HG03060 (cell line): Measurements from ENCODE around the gene TMEM179.
"Not testable (repeated sequence)": the region's sequence is repeated elsewhere in the genome, so short reads cannot be mapped to it uniquely, and the experiment has no call there.

Experiments
- ATAC-seq: cut with Tn5 transposase; IDR thresholded peaks from one replicate; pipeline ENCODE4 v1.9.1; 2021; ENCODE audit warnings: low read depth, moderate number of reproducible peaks; ENCODE audit not compliant: unreplicated experiment

TMEM179 gene

DNA sequence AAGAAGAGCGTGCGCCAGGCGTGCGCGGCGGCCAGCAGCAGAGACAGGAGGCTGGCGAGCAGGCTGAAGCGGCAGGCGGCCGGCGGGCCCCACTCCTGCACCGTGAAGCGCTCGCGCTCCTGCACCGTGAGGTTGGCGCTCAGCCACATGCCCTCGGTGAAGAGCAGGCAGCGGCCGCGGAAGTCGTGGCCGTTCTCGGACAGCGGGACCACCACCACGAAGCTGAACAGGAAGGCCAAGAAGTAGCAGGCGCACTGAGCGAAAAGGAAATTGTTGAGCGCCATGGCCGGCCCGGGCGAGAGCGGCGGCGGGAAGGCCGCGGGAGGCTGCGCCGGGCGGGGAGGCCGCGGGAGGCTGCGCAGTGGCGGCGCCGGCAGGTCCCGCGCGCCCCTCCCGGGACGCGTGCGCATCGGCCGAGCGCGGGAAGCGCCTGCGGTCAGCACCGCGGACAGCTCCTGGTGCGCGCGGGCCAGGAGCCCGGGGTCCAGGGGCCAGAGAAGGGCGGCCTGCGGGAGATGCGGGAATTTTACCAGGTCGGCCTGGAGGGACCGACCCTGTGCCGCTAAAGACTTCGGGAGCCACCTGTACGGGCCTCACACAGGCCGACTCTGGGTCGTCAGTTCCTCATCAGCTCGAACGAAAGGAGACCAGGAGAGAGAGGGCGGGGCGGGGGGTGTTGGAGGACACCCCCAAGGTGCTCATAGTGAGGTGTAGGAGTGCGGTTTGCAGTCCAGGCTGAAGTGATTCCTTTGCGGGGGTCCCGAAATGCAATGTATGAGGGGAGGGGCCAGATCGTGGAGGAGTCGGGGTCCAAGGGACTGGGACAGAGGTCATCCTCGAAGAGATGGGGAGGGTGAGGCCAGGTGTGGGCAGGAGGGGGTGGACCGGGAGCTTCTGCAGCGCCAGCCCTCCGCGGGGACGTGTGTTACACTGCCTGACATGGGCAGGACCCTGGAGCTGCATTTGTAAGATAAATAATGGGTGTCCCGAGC is at the start of gene TMEM179:
Gene TMEM179, minus strand, starts transcription at position 315 of the 992 bp plus-strand sequence. Its CDS starts 31 bp downstream, at position 284.
- ATAC-seq: no peak

- ATAC-seq: no peak
Measured at GRCh38 chr14:104654119-104654518, 49.5 kb upstream of the TMEM179 start.

- not testable (repeated sequence) for ATAC-seq
Measured at GRCh38 chr14:104653130-104653920, 48.8 kb upstream of the TMEM179 start.

GRCh38 chr14:104652386-104652785 is 47.8 kb upstream of the TMEM179 start:
- ATAC-seq: no peak

DNA sequence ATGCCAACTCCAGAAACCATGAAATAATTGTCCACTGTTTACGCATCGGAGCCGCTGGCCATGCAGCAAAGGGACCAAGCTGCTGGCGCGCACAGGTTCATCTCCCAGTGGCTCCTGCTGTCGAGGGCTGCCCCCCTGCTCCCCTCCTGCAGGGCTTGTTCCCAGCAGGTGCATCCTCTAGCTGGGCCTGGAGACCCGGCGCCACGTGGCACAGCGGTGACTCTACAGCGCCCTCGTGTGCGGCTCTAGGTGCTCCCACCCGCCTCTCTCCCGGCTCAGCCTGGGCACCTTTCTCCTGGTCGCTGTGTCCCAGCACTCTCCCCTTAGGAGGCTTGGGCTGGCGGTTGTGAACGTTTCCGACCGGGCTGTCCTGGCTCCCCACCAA is 47.3 kb upstream of the TMEM179 start:
- no peak for ATAC-seq

- ATAC-seq: no peak
Measured at GRCh38 chr14:104650981-104651875, 46.7 kb upstream of the TMEM179 start.

GRCh38 chr14:104650057-104650980 is 45.7 kb upstream of the TMEM179 start:
- no peak for ATAC-seq

DNA sequence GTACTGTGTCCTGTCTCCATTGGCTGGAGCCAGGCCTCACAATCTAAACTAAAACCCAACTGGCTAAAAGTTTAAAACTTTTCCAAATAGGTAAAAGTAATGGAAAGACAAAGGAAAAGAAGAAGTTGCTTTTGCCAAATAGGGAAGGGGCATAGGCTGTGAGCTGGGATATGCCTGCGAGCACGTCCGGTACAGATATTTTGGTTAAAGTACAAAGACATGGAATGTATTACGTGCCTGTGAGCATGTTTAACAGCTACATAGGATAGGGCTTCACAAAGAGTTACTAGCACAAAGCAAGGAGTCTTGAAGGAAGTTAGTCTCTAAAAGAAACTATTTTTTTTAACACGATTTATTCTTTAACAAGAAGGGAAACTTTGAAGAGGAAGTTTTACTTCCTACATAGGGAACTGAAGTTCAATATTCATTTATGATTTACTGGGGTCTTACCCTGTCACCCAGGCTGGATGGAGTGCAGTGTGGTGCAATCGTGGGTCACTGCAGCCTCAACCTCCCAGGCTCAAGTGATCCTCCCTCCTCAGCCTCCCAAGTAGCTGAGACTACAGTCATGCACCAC is 43.0 kb upstream of the TMEM179 start:
- no peak for ATAC-seq

- ATAC-seq: no peak
Measured at GRCh38 chr14:104644656-104645378, 40.2 kb upstream of the TMEM179 start.

DNA sequence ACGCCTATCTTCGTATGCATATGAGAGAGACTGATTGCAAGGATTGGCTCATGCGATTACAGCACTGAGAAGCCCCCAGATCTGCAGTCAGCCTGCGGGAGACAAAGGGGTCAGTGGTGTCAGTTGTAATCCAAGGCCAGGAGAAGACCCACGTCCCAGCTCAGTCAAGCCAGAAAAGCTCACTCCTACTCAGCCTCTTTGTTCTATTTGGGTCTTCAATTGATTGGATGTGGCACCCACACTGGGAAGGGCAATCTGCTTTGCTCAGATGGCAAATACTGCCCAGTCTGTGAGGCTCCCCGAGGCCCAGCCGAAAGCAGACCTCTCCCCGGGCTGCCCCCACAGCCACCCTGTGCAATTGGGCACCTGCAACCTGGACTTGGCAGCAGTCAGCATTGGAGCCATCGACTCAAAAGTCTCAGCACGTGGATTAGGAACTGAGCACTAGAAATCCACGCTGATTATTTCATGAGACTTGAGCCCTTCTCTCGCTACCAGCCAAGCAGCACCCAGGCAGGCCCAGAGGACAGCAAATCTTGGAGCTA is 39.6 kb upstream of the TMEM179 start:
- no peak for ATAC-seq

DNA sequence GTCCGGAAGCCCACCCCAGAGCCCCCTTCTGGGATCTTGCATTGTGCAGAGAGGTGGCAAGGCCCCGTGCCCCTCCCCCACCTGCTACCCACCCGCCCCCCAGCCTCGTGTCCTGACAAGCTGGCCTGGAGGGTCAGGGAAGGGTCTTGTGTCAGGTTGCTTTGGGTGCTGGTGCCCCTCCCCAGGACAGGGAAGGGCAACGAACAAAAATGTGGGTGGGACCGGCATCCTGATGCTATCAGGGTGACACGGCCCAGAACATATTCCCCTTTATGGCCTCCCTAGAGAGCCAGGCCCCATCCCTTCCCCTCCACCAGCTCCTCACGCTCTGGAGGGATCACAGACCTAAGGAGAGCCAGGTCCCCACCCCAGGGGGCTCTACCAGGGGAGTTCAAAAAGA is 38.7 kb upstream of the TMEM179 start:
- ATAC-seq: no peak

- no peak for ATAC-seq
Measured at GRCh38 chr14:104642540-104642868, 37.9 kb upstream of the TMEM179 start.

DNA sequence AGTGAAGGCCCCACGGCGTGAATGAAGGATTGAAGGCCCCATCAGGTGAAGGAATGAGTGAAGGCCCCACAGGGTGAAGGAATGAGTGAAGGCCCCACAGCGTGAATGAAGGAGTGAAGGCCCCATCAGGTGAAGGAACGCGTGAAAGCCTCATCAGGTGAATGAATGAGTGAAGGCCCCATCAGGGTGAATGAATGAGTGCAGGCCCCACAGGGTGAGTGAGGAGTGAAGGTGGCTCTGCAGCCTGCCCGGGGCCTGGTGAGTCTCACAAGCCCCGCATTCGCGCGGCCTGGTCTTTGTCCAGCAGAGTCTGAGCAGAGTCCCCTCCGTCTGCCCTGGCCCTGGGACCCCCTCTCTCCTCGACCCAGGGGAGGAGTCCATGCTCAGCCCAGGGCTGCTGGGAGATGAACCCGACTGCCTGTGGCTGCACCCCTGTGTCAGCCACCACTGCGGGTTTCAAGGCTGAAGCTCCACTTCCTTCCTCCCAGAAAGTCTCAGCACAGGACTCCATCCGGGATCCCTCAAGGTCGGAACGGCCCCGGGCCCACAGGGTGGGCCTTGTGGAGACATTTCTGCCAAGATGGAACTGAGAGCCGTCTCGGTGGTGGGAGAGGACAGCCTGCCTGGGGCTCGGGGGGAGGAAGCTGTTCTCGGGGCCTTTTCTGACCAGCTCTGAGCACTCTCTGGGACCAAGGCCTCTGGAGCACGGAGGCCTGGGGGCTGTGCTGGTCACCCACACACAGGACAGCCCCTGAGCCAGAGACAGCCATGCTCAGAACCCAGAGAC is 37.4 kb upstream of the TMEM179 start:
- no peak for ATAC-seq

- no peak for ATAC-seq
Measured at GRCh38 chr14:104640681-104641080, 36.1 kb upstream of the TMEM179 start.

DNA sequence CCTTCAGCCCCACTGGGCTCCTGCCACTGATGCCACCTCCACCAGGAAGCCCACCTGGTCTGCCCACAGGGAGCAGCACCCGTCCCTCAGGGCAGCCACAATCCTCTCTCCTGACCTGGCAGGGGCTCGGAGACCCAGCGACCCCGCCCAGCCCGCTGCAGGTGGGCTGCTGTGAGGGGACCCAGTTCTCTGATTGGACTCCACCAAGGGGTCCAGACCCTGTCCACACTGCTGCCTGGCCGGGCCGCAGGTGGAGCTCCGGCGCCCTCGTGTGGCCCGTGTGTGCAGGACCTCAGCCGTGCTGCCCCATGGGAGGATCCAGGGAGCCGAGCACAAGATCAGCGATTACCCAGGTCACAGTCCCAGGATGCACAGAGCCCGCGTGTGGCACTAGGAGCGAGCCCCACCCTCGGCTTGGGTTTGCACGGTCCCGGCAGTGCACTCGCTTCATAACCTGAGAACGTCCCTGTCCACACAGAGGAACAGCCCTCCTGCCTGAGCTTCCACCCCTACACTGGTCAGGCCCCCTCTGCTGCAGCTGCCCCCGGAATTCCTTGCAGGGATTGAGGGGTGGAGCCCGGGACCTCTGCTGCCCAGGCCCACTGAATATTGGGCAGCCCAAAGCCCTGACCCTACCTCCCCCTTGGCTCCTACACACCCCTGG is 35.4 kb upstream of the TMEM179 start:
- no peak for ATAC-seq

- no peak for ATAC-seq
Measured at GRCh38 chr14:104639471-104639870, 34.9 kb upstream of the TMEM179 start.

GRCh38 chr14:104638927-104639450 is 34.4 kb upstream of the TMEM179 start:
- no peak for ATAC-seq
